Small intestine (tissue), 7 donors: ENCODE measurements around the gene OR4Q3. TPM values are rescaled to one million over a fixed set of nuclear protein-coding genes. Genes with fewer than 3 reads are reported as not detected.
A peak's percentile ranks its signal among the peaks of the same experiment; 100 is the strongest.
"Not testable (repeated sequence)": the region's sequence is repeated elsewhere in the genome, so short reads cannot be mapped to it uniquely, and the experiment has no call there.

Source experiments
- DNase-seq, 2 donors: peaks; one replicate each; pipeline versions ENCODE4 v3.0.0 to v3.0.0-alpha.2; 2013
- FAIRE-seq: peaks from 2 replicates; lab custom pipeline; 2012; peaks lifted over from hg19 to GRCh38; lab: Jason Lieb, UNC
- H3K27ac ChIP-seq, 3 donors: one replicate each; pipeline ENCODE4 v1.5.1; 2013; ENCODE audit warnings: low read length in 2 of 3, mild to moderate bottlenecking in 2 of 3, control low read depth in 1 of 3, inconsistent platforms in 1 of 3, low read depth in 1 of 3, moderate library complexity in 1 of 3
- H3K27me3 ChIP-seq, 3 donors: one replicate each; pipeline ENCODE4 v1.6.1; 2013; ENCODE audit warnings: low read length in 3 of 3, inconsistent platforms in 1 of 3; ENCODE audit not compliant: control insufficient read depth in 3 of 3, insufficient read depth in 3 of 3
- H3K36me3 ChIP-seq, 3 donors: one replicate each; pipeline ENCODE4 v1.6.1; 2013; ENCODE audit warnings: low read length in 3 of 3, inconsistent platforms in 1 of 3, low read depth in 1 of 3, mild to moderate bottlenecking in 1 of 3, moderate library complexity in 1 of 3; ENCODE audit not compliant: control insufficient read depth in 3 of 3, insufficient read depth in 2 of 3
- H3K4me1 ChIP-seq, 3 donors: one replicate each; pipeline ENCODE4 v1.6.1; 2013; ENCODE audit warnings: low read length in 2 of 3, inconsistent platforms in 1 of 3, low read depth in 1 of 3, mild to moderate bottlenecking in 1 of 3, moderate library complexity in 1 of 3; ENCODE audit not compliant: control insufficient read depth in 3 of 3, insufficient read depth in 2 of 3
- H3K4me3 ChIP-seq, 3 donors: one replicate each; pipeline ENCODE4 v1.5.1; 2013; ENCODE audit warnings: low read length in 3 of 3, control low read depth in 1 of 3, inconsistent platforms in 1 of 3, low read depth in 1 of 3, mild to moderate bottlenecking in 1 of 3, moderate library complexity in 1 of 3
- H3K9me3 ChIP-seq, 2 donors: one replicate each; pipeline ENCODE4 v1.6.1; 2013; ENCODE audit warnings: low read depth in 1 of 2, low read length in 1 of 2; ENCODE audit not compliant: control insufficient read depth in 2 of 2, insufficient read depth in 1 of 2
- WGBS, 3 donors: extraction: QIAGEN DNeasy Blood & Tissue Kit; methylation state at CpG; one replicate each; pipeline ENCODE4 v1.1.7; 2013; 5-methylcytosine and 5-hydroxymethylcytosine counted together
- polyA plus RNA-seq, 4 donors: library from polyadenylated mRNA; stranded (reverse) in 3 of 4; unstranded in 1 of 4; fragments of 200-250 nt in 3 of 4; fragments of 120-200 nt in 1 of 4; gene quantifications; one replicate each; pipeline versions ENCODE4 v1.2.1 to v1.2.3, GENCODE V29; 2013
- donor health status: healthy with polysubstance abuse.
- donor health status: control.
- donor health status: control.
- donor health status: Bipolar disorder and iron deficiency.
- donor health status: healthy.

OR4Q3 gene
- polyA plus RNA-seq, 4 donors = not detected

- H3K36me3 ChIP-seq, DNase-seq, H3K27me3 ChIP-seq, H3K27ac ChIP-seq, H3K4me3 ChIP-seq, FAIRE-seq, H3K4me1 ChIP-seq: not testable (repeated sequence)
- 0 to 9% (median 3%) methylated on average over 1 of the region's 1 CpG for WGBS, 3 donors
- peaks cover 5 to 11% of the 10 kb centered on the region in 2 donors for H3K9me3 ChIP-seq
These were observed 29.8 kb downstream of the OR4Q3 start, which contains the start of gene OR4M1 for GRCh38 chr14:19773204-19773603. OR4M1 (plus strand) TSS chr14:19773504; CDS start chr14:19780323, 6,819 bp downstream.

DNA sequence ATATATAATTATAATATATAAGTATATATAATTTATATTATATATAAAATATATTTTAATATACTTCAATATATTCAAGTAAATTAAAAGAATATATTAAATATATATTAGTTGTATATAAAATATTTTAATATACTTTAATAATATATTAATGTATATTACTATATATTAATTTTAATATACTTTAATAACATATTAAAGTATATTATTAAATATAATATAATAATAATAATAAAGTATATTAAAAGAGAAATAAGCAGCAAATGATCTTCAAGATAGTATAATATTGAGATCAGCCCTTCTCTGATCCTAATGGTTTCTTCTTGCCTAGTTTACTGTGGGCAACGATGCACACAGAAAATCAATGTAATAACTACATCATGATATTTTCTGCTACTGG, 32.2 kb downstream of the OR4Q3 start:
- Histone ChIP-seq H3K27me3 (no peaks in the 10 kb centered on the region), H3K4me1 (no peaks in the 10 kb centered on the region), H3K27ac (no peak overlapping the region), H3K36me3 (no peaks in the 10 kb centered on the region), H3K4me3 (no peak overlapping the region), H3K9me3 (peaks cover 5 to 13% of the 10 kb centered on the region in 2 donors)
- FAIRE-seq = peak; percentile 99
- DNase-seq = no peak
- WGBS, 3 donors = 44 to 70% (median 55%) methylated on average over 1 of the region's 1 CpG

GRCh38 chr14:19785848-19786247, 42.5 kb downstream of the OR4Q3 start:
- not testable (repeated sequence) for FAIRE-seq, H3K4me1 ChIP-seq, DNase-seq, H3K36me3 ChIP-seq, H3K27me3 ChIP-seq, H3K4me3 ChIP-seq, H3K27ac ChIP-seq
- 78 to 83% (median 81%) methylated on average over 16 of the region's 16 CpGs for WGBS, 3 donors
- peaks cover 2 to 13% of the 10 kb centered on the region in 2 donors for H3K9me3 ChIP-seq

DNA sequence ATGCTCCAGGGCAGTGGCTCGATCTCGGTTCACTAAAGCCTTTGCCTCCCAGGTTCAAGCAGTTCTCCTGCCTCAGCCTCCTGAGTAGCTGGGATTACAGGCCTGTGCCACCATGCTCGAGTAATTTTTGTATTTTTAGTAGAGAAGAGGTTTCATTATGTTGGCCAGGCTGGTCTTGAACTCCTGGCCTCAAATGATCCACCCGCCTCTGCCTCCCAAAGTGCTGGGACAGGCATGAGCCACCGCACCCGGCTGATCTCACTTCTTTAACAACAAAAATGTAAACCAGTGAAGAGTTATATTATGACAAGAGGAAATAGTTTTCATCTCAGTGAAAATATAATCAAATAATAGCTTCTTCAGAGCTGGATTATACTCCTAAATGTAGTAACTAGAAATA, 43.9 kb downstream of the OR4Q3 start:
- FAIRE-seq = not testable (repeated sequence)

GRCh38 chr14:19788150-19788549, 44.8 kb downstream of the OR4Q3 start:
- H3K36me3 ChIP-seq, DNase-seq, H3K4me3 ChIP-seq, FAIRE-seq, H3K27me3 ChIP-seq, H3K4me1 ChIP-seq, H3K27ac ChIP-seq: not testable (repeated sequence)
- WGBS, 3 donors = 64 to 72% (median 66%) methylated on average over 7 of the region's 7 CpGs
- peaks cover 2 to 13% of the 10 kb centered on the region in 2 donors for H3K9me3 ChIP-seq

More for the DNA sequence above, 43.9 kb downstream of the OR4Q3 start:
- not testable (repeated sequence) for H3K4me3 ChIP-seq, H3K27ac ChIP-seq, DNase-seq, H3K36me3 ChIP-seq, H3K27me3 ChIP-seq, H3K4me1 ChIP-seq
- WGBS, 3 donors = 74 to 79% (median 74%) methylated on average over 6 of the region's 6 CpGs
- H3K9me3 ChIP-seq = peaks cover 2 to 13% of the 10 kb centered on the region in 2 donors

DNA sequence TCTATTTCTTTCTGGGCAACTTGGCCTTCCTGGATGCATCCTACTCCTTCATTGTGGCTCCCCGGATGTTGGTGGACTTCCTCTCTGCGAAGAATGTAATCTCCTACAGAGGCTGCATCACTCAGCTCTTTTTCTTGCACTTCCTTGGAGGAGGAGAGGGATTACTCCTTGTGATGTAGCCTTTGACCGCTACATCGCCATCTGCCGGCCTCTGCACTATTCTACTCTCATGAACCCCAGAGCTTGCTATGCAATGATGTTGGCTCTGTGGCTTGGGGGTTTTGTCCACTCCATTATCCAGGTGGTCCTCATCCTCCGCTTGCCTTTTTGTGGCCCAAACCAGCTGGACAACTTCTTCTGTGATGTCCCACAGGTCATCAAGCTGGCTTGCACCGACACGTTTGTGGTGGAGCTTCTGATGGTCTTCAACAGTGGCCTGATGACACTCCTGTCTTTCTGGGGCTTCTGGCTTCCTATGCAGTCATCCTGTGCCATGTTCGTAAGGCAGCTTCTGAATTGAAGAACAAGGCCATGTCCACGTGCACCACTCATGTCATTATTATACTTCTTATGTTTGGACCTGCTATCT, 53.2 kb downstream of the OR4Q3 start:
- not testable (repeated sequence) for H3K27ac ChIP-seq, H3K4me1 ChIP-seq, H3K36me3 ChIP-seq, H3K4me3 ChIP-seq, FAIRE-seq, H3K27me3 ChIP-seq, DNase-seq
- H3K9me3 ChIP-seq = peaks cover 0 to 24% of the 10 kb centered on the region in 2 donors
- WGBS, 3 donors = 70 to 74% (median 73%) methylated on average over 10 of the region's 10 CpGs

Other genes with a start within 250 kb of the OR4Q3 start
- gene OR11H2, start 29.7 kb upstream of the OR4Q3 start, polyA plus RNA-seq = not detected
- not detected for gene OR4M1, start 29.9 kb downstream of the OR4Q3 start, polyA plus RNA-seq
- gene OR4N2, start 60.2 kb downstream of the OR4Q3 start, polyA plus RNA-seq = not detected
- not detected for gene OR4K2, start 131.6 kb downstream of the OR4Q3 start, polyA plus RNA-seq
- gene OR4K5, start 177.0 kb downstream of the OR4Q3 start, polyA plus RNA-seq = not detected
- not detected for gene OR4K1, start 187.3 kb downstream of the OR4Q3 start, polyA plus RNA-seq
- gene OR4K15, start 232.0 kb downstream of the OR4Q3 start, polyA plus RNA-seq = not detected